T-helper 1 cell treated with Interleukin-12 subunit alpha and Interleukin-12 subunit beta and Interleukin-4 antibody, amounts not matched to agents 30 μg/mL and 1 μg/mL, for 36 hours (primary cell): ENCODE results near the gene DLGAP3.

Source experiments
- H3K27ac Mint-ChIP-seq: one replicate; pipeline ENCODE4 v1.8.0; 2021; ENCODE audit warnings: mild to moderate bottlenecking, mixed read lengths
- H3K27me3 Mint-ChIP-seq: one replicate; pipeline ENCODE4 v1.8.0; 2021; ENCODE audit warnings: low read depth, mixed read lengths
- H3K36me3 Mint-ChIP-seq: one replicate; pipeline ENCODE4 v1.8.0; 2021; ENCODE audit warnings: low read depth, mixed read lengths
- H3K4me1 Mint-ChIP-seq: one replicate; pipeline ENCODE4 v1.8.0; 2021; ENCODE audit warnings: low read depth, mixed read lengths
- H3K4me3 Mint-ChIP-seq: one replicate; pipeline ENCODE4 v1.8.0; 2021; ENCODE audit warnings: mild to moderate bottlenecking, moderate library complexity, mixed read lengths
- H3K9me3 Mint-ChIP-seq: one replicate; pipeline ENCODE4 v1.8.0; 2021; ENCODE audit warnings: mixed read lengths

DLGAP3 gene

GRCh38 chr1:34923490-34923889 lies 6.0 kb downstream of the DLGAP3 start:
- no peak overlapping the region for H3K27ac Mint-ChIP-seq
- peaks cover 55% of the 10 kb centered on the region for H3K27me3 Mint-ChIP-seq
- H3K4me3 Mint-ChIP-seq, result no peak overlapping the region
- H3K9me3 Mint-ChIP-seq, result no peaks in the 10 kb centered on the region
- H3K4me1 Mint-ChIP-seq, result peaks cover under 1% of the 10 kb centered on the region
- no peaks in the 10 kb centered on the region for H3K36me3 Mint-ChIP-seq

- H3K4me3 Mint-ChIP-seq, result no peak overlapping the region
- H3K27ac Mint-ChIP-seq, result no peak overlapping the region
Measured at GRCh38 chr1:34918977-34919561, 10.4 kb downstream of the DLGAP3 start.

GRCh38 chr1:34918386-34918976 lies 11.0 kb downstream of the DLGAP3 start:
- Mint-ChIP-seq H3K27ac (no peak overlapping the region), H3K36me3 (no peaks in the 10 kb centered on the region), H3K9me3 (no peaks in the 10 kb centered on the region), H3K4me1 (no peaks in the 10 kb centered on the region), H3K4me3 (no peak overlapping the region), H3K27me3 (peaks cover 16% of the 10 kb centered on the region)

More at GRCh38 chr1:34918977-34919561, 10.4 kb downstream of the DLGAP3 start:
- Mint-ChIP-seq H3K4me1 (no peaks in the 10 kb centered on the region), H3K36me3 (no peaks in the 10 kb centered on the region), H3K27me3 (peaks cover 20% of the 10 kb centered on the region), H3K9me3 (no peaks in the 10 kb centered on the region)

- H3K36me3 Mint-ChIP-seq, result no peaks in the 10 kb centered on the region
- no peaks in the 10 kb centered on the region for H3K4me1 Mint-ChIP-seq
- H3K27ac Mint-ChIP-seq, result no peak overlapping the region
- no peaks in the 10 kb centered on the region for H3K9me3 Mint-ChIP-seq
- H3K27me3 Mint-ChIP-seq, result peaks cover 12% of the 10 kb centered on the region
- H3K4me3 Mint-ChIP-seq, result no peak overlapping the region
Measured at GRCh38 chr1:34917017-34917416, 12.4 kb downstream of the DLGAP3 start.

GRCh38 chr1:34916104-34916503 lies 13.3 kb downstream of the DLGAP3 start:
- no peaks in the 10 kb centered on the region for H3K4me1 Mint-ChIP-seq
- no peak overlapping the region for H3K4me3 Mint-ChIP-seq
- H3K27ac Mint-ChIP-seq, result no peak overlapping the region
- H3K36me3 Mint-ChIP-seq, result no peaks in the 10 kb centered on the region
- H3K9me3 Mint-ChIP-seq, result no peaks in the 10 kb centered on the region
- H3K27me3 Mint-ChIP-seq, result peaks cover 9% of the 10 kb centered on the region

- Mint-ChIP-seq H3K27ac (no peak overlapping the region), H3K27me3 (peaks cover 7% of the 10 kb centered on the region), H3K4me1 (no peaks in the 10 kb centered on the region), H3K36me3 (no peaks in the 10 kb centered on the region), H3K4me3 (no peak overlapping the region), H3K9me3 (no peaks in the 10 kb centered on the region)
Measured at GRCh38 chr1:34915521-34915920, 13.9 kb downstream of the DLGAP3 start.

- Mint-ChIP-seq H3K9me3 (no peaks in the 10 kb centered on the region), H3K27ac (no peak overlapping the region), H3K27me3 (peaks cover 1% of the 10 kb centered on the region), H3K36me3 (no peaks in the 10 kb centered on the region), H3K4me1 (no peaks in the 10 kb centered on the region), H3K4me3 (no peak overlapping the region)
Measured at GRCh38 chr1:34914958-34915357, 14.5 kb downstream of the DLGAP3 start.

GRCh38 chr1:34911465-34911864 lies 18.0 kb downstream of the DLGAP3 start:
- no peaks in the 10 kb centered on the region for H3K27me3 Mint-ChIP-seq
- H3K36me3 Mint-ChIP-seq, result no peaks in the 10 kb centered on the region
- H3K4me3 Mint-ChIP-seq, result no peak overlapping the region
- no peak overlapping the region for H3K27ac Mint-ChIP-seq
- H3K4me1 Mint-ChIP-seq, result no peaks in the 10 kb centered on the region
- H3K9me3 Mint-ChIP-seq, result no peaks in the 10 kb centered on the region

- Mint-ChIP-seq H3K36me3 (no peaks in the 10 kb centered on the region), H3K27me3 (no peaks in the 10 kb centered on the region), H3K9me3 (no peaks in the 10 kb centered on the region), H3K4me1 (no peaks in the 10 kb centered on the region), H3K27ac (no peak overlapping the region), H3K4me3 (no peak overlapping the region)
Measured at GRCh38 chr1:34910425-34910824, 19.0 kb downstream of the DLGAP3 start.

GRCh38 chr1:34908369-34908768 lies 21.1 kb downstream of the DLGAP3 start:
- no peak overlapping the region for H3K27ac Mint-ChIP-seq
- no peaks in the 10 kb centered on the region for H3K36me3 Mint-ChIP-seq
- H3K9me3 Mint-ChIP-seq, result no peaks in the 10 kb centered on the region
- no peak overlapping the region for H3K4me3 Mint-ChIP-seq
- no peaks in the 10 kb centered on the region for H3K4me1 Mint-ChIP-seq
- H3K27me3 Mint-ChIP-seq, result no peaks in the 10 kb centered on the region

- Mint-ChIP-seq H3K9me3 (no peaks in the 10 kb centered on the region), H3K4me1 (no peaks in the 10 kb centered on the region), H3K4me3 (no peak overlapping the region), H3K27me3 (no peaks in the 10 kb centered on the region), H3K27ac (no peak overlapping the region), H3K36me3 (no peaks in the 10 kb centered on the region)
Measured at GRCh38 chr1:34907487-34908090, 21.9 kb downstream of the DLGAP3 start.

GRCh38 chr1:34906756-34907155 lies 22.7 kb downstream of the DLGAP3 start:
- no peaks in the 10 kb centered on the region for H3K9me3 Mint-ChIP-seq
- H3K36me3 Mint-ChIP-seq, result no peaks in the 10 kb centered on the region
- no peaks in the 10 kb centered on the region for H3K4me1 Mint-ChIP-seq
- no peak overlapping the region for H3K27ac Mint-ChIP-seq
- H3K4me3 Mint-ChIP-seq, result no peak overlapping the region
- peaks cover 4% of the 10 kb centered on the region for H3K27me3 Mint-ChIP-seq

- H3K4me3 Mint-ChIP-seq, result no peak overlapping the region
- peaks cover 7% of the 10 kb centered on the region for H3K27me3 Mint-ChIP-seq
- H3K9me3 Mint-ChIP-seq, result no peaks in the 10 kb centered on the region
- H3K27ac Mint-ChIP-seq, result no peak overlapping the region
- H3K36me3 Mint-ChIP-seq, result no peaks in the 10 kb centered on the region
- H3K4me1 Mint-ChIP-seq, result no peaks in the 10 kb centered on the region
Measured at GRCh38 chr1:34906222-34906621, 23.2 kb downstream of the DLGAP3 start.

GRCh38 chr1:34905098-34905459 lies 24.4 kb downstream of the DLGAP3 start:
- H3K27ac Mint-ChIP-seq, result no peak overlapping the region
- no peaks in the 10 kb centered on the region for H3K36me3 Mint-ChIP-seq
- no peaks in the 10 kb centered on the region for H3K9me3 Mint-ChIP-seq
- H3K4me3 Mint-ChIP-seq, result no peak overlapping the region
- peaks cover 7% of the 10 kb centered on the region for H3K27me3 Mint-ChIP-seq
- no peaks in the 10 kb centered on the region for H3K4me1 Mint-ChIP-seq

GRCh38 chr1:34904236-34905097 lies 25.0 kb downstream of the DLGAP3 start:
- Mint-ChIP-seq H3K27ac (no peak overlapping the region), H3K4me3 (no peak overlapping the region), H3K9me3 (no peaks in the 10 kb centered on the region), H3K4me1 (no peaks in the 10 kb centered on the region), H3K36me3 (no peaks in the 10 kb centered on the region), H3K27me3 (peaks cover 7% of the 10 kb centered on the region)
